HG03175 (cell line): ENCODE results near the gene LIX1L.
"Not testable (repeated sequence)": the region's sequence is repeated elsewhere in the genome, so short reads cannot be mapped to it uniquely, and the experiment has no call there.

Experiments
- ATAC-seq: cut with Tn5 transposase; IDR thresholded peaks from one replicate; pipeline ENCODE4 v1.9.1; 2021; ENCODE audit warnings: mild to moderate bottlenecking, moderate library complexity; ENCODE audit not compliant: unreplicated experiment

The LIX1L gene

DNA sequence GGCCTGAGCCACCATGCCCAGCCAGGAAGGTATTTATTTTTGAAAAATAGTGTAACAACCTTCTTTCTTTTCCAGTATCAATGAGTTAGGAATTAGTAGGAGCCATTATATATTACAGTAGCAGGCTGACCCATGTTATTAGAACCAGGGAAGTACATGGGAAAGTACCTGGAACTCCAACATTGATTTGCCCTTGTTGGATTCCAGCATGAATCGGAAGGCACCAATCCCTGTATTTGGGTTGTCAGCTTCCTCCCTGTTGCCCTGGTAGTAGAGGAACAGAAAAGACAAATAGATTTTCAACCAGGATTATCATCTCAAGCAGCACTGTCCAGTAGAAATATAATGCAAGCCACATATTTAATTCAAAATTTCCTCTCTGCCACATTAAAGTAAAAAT, 20.4 kb downstream of the LIX1L start:
- ATAC-seq = no peak

DNA sequence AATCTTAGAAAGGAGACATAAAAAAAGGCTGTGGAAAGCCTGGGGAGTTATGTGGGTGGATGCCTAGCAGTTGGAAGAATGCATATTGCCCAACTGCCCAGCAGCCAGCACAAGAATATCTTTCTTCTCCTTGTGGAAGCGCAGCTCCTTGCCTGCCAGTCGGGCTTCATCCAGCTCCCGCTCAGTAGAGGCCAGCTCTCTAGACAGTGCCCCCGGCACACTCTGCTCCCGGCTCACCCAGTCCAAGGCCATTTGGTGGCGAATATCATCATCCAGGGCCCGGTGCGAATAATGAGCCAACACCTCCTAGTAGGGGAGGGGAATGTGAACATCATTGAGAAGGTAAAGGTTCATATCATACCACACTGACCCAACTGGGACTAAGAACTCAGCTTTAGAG, 21.6 kb downstream of the LIX1L start:
- ATAC-seq = no peak

DNA sequence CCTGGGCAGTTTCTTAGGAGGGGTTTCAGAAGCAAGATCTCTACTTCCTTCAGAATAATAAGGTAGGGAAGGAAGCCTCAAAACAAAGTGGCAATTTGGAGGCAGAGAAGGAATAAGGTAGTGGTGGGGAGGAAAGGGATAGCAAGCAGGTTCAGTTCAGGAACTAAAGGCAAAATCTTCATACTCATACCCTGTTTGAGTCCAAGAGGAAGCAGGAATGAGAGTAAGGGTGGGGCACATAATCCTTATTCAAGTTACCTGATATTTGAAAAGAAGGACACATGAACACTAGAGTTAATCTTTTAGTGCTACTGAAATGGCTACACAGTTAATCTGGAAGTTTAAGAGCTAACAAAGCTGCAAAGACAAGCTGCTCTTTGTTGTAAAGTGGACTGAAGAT, 22.1 kb downstream of the LIX1L start:
- ATAC-seq = no peak

DNA sequence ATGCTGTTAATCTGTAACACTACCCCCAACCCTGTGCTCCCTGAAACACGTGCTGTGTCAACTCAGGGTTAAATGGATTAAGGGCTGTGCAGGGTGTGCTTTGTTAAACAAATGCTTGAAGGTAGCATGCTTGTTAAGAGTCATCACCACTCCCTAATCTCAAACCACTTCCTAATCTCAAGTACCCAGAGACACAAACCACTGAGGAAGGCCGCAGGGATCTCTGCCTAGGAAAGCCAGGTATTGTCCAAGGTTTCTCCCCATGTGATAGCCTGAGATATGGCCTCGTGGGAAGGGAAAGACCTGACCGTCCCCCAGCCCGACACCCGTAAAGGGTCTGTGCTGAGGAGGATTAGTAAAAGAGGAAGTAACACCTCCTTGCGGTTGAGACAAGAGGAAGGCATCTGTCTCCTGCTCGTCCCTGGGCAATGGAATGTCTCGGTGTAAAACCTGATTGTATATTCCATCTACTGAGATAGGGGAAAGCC, 25.3 kb downstream of the LIX1L start:
- ATAC-seq = not testable (repeated sequence)

DNA sequence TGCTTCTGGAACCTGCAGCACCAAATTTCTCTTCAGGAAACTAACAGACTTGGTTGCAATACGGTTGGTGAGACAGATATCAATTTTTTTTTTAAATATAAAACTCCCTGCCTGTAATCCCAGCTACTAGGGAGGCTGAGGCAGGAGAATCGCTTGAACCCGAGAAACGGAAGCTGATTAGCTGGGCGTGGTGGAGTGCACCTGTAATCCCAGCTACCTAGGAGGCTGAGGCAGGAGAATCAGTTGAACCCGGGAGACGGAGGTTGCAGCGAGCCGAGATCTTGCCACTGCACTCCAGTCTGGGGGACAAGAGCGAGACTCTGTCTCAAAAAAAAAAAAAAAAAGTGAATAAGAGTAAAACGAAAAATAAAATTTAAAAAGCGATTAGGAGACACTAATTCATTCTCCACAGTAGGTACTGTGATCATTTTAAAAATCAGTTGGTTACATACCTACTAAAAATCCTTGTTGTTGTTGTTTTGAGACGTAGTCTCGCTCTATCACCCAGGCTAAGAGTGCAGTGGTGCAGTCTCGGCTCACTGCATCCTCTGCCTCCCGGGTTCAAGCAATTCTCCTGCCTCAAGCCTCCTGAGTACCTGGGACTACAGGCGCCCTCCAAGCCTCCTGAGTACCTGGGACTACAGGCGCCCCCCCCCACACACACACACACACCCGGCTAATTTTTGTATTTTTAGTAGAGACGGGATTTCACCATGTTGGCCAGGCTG, 29.7 kb downstream of the LIX1L start:
- ATAC-seq = no peak

DNA sequence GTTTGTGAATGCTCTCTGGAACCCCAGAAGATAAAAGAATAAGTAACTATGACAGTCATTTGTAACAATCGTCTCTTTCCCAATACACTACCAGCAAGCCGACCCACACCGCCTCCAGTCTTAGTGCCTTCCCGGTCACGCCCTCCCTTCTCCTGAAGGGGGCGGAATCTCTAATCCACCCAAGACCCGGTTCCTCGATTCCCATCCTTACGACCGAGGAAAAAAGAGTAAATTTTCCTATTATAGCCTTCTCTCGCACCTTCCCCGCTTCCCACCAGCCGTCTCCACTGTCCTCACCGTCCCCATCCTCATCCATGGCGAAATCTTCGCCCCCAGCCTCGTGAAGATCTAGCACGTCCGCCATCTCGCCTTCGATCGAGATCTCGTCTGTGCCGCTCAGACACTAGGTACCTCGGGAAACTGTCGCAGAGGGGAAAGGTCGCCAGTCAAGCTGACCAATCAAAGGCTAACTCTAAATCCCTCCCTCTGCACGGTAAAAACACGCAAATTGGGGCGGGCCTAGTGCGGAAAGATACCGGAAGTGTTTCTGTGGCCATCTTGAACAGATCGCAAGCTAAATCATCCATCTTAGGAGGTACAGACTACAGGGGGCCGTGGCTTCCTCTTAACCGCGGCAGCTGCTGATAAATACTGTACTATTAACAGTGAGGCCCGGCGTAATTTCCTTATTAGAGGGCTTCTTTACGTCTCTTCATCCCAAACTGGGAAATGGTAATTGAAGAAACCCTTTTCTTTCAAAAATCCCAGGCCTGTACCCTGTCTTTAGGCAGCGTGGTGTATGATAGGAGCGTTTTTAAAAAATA, 30.5 kb downstream of the LIX1L start, which contains the start of gene RBM8A:
Gene RBM8A, minus strand, starts transcription at position 422 of the 824 bp plus-strand sequence. Its CDS starts 58 bp downstream, at position 364.
- ATAC-seq = peak; percentile 93

DNA sequence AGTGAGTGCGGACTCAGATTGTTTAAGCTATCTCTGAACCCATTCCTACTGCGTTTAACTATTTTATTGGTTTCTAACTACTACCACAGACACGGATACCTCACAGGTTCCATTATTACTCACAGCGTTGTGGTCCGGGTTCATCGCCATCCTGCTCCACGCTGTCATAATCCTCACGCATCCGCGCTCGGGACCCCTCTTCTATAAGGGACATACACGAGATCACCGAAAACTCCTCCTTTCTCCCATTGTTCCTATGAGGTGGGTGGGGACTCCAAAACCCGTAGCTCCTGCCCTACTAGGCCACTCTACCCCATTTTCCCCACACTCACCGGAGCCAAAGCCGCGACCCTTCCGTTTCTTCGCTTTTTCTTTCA, 31.1 kb downstream of the LIX1L start:
- peak; percentile 7 for ATAC-seq

DNA sequence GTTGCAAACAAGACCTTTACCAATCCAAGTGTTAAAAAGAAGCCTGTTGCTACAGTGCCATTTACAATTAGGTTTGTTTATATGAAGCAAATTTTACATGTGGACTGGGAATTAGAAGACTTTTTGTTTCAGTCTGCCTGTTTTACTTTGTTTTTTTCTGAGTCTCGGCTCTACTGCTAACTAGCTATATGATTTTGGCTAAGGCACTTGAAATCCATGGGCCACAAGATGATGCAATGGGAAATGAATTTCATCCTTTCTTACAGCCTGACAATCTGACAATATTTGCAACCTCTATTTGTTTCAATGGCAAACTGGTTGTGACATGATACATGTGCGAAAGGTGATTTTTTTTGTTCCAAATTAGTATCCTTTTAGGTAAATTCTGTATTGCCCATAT, 35.6 kb downstream of the LIX1L start:
- no peak for ATAC-seq

- ATAC-seq = not testable (repeated sequence)
Measured at GRCh38 chr1:145920297-145920696, 37.5 kb downstream of the LIX1L start.

- ATAC-seq = peak; percentile 89
Measured at GRCh38 chr1:145918992-145919939, 38.6 kb downstream of the LIX1L start.

DNA sequence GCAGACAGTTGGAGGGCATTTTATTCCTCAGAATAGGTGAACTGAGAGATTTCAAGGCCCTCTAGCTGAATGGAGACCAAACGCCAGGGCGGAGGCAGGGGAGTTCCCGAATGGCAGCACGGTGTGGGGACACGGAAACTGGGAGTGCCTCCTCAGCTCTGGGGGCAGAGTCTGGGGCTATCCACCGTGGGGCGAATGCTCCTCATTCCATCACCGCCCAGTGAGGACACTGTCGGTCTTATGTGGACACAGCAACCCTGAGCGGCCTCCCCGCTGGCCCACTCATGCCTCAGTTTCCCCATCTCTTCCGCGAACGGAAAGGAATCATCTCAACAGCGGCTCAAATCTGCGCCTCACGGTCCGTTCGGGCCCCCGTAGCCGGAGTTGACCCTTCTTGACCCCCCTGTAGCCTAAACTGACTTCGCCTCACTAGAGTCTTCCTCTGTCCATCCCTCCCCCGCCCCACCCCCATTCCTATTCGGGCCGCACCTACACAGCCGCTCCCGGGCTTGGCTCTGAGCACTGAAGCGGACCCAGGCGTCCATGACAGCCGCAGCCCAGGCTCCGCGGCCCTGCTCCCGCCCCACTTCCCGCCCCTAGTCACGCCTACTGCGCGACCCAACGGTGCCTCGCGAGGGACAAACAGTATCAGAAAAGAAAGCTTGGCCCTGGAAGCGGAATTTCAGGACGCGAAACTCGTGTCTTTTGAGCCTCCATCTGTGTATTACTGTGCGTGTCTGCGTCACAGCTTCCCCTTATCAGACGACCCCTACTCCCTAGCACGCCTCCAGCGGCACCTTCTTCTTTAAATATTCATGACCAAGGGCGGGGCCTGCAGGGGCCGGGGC, 39.4 kb downstream of the LIX1L start, which contains the start of gene PEX11B:
Gene PEX11B, minus strand, starts transcription at position 574 of the 848 bp plus-strand sequence. Its CDS starts 29 bp downstream, at position 545.
- peak; percentile 84 for ATAC-seq

DNA sequence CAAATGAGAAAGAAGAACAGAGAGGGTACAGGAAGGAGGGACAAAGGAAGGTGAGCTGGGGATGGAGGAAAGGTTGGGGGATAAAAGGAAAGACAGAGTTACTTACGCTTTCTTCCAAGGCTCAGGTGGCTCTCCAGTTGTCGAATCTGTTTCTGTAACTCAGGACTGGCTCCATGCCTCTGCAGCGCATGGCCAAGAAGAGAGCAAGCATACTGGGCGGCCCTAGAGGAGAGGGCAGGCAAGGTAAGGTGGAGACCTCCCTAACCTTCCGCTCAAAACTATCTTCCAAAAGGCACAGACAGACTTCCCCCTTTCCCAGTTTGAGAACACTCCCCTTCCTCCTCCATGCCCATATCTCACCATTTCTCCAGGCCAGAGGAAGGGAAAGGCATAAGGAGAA, 40.2 kb downstream of the LIX1L start:
- ATAC-seq = no peak

GRCh38 chr1:145916745-145917144, 41.1 kb downstream of the LIX1L start:
- ATAC-seq = no peak

DNA sequence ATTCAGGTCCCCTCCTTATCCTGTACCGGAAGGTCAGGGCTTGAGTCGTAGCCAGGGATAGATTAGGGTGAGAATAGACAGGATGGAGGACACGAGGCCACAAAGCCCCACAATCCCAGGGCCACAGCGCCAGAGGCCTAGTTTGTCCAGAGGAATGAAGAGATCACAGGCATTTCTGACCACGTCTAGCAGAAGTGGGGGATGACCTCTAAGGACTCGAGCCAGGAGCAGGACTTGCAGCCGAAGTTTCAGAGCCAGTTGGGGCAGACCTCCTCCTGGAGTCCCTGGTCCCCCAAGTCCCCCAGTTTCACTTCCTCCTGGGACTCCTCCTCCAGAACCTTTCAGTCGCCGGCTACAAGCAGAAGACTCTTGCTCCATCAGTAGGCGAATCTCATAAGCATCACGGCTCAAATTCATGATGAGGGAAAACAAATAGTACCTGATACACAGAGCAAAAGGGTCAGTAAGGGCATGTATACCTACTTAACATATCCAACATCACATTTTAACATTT, 45.6 kb downstream of the LIX1L start:
- no peak for ATAC-seq

- ATAC-seq = no peak
Measured at GRCh38 chr1:145908653-145909052, 49.2 kb downstream of the LIX1L start.

DNA sequence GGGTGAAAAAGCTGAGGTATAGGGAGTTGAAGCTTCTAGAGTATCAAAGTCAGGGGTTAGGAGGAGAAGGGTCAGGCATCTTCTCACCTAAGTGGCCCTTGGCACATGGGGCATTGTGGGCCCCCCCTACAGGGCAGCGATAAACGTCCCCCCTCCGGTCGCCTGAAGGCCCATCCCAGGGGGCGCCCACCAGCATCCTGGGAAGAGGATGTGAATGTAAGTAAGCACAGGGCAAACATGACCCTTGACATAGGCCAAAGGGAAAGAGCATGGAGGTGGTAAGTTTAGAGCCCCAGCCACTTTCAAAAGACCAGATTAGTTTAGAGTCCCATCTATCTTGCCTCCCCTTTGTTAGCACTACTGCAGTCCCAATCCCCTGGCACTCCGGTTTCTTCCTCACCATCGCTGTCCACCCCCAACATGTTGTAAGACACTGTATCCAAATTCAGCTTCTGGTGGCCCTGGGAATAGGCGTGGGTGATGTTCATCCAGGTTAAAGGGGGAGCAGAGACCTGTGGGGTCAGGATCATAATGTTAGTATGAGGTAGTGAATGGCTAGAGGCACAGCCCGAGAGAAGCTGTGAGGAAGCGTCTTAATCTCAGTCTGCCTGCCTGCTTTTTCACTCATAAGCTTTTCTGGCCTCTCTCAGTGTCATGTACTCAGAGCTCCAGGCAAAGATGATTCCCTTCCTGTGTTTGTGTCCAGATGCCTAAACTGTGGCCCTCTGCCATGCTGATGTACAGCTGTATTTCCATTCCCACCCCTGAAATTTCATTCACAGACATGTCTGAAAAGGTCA, 50.7 kb downstream of the LIX1L start:
- ATAC-seq = no peak

DNA sequence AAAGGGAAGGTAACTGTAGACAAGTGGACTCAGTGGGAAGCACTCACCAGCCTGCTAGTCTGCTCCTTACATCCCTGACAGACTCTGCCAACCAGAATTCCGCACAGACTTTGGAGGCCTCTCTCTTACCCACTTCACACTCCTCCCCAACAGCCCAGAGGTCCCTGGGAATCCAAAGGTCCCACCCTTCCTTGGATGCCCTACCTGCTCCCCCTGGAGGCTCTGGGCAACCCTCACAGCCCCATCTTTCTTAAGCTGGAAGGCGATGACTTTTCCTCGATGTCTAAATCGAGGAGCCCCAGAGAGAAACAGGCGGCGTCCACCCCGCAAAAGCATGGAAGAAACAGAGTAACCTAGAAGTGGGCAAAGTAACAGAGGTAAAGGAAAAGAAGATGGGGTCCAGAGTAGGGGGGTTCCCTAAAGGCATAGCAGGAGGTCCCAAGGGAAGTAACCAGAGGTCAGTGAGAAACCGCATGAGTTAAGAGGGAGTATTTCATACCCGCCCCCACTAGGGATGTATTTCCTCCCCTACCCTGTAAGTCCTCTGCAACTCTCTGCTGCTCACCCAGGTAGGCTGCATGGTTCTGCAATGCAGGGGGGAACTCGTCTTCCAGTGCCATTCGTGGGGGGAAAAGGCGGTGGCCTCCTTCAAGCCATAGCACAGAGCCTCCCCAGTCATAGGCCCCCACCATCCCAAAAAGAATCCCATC, 56.4 kb downstream of the LIX1L start:
- ATAC-seq = no peak

- no peak for ATAC-seq
Measured at GRCh38 chr1:145898756-145899155, 59.1 kb downstream of the LIX1L start.
